Measurements from ENCODE around the gene CAPN11.
"Not testable (repeated sequence)": the region's sequence is repeated elsewhere in the genome, so short reads cannot be mapped to it uniquely, and the experiment has no call there.

CAPN11 gene

DNA sequence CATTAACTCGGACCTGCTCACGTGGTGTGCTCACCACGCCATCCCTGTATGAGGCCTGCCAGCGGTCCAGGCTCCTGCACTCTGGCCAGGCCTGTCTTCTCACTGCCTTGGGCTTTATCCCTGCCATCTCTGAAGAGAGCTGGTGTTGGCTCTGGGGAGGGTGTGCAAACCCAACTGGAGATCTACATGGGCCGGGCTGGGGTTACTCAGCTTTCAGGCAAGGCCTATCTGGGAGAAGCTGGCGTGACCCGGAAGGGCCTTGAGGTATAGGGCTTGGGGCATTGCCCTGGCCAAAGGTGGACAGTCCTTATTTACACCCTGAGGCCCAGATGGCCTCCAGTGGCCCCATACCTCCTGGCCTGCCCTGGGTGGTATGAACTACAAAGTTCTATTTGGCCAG is 69.8 kb downstream of the CAPN11 start:
- DNase-seq (ENCODE audit: low read depth in 2 of 2), result no peak

DNA sequence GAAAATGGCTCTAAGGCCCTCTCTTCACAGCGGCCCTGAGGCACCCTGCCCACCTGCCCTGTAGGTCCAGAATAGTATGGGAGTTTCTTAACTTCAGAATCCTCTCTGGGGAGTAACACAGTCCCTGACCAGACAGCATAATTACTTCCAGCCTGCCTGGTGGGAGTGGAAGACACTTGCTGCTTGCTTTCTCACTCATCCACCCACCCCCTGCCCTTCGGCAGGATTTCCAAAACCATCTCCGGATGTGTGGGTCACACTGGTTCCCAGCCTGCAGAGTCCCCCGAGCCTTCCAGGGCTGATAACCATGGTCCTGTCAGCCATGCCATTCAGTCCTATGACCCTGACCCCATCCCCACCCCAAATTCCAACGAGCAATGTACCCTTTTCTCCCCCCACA is 70.2 kb downstream of the CAPN11 start:
- no peak for DNase-seq (ENCODE audit: low read depth in 2 of 2)

GRCh38 chr6:44229376-44230033 is 70.9 kb downstream of the CAPN11 start:
- DNase-seq (ENCODE audit: low read depth in 2 of 2), result no peak

GRCh38 chr6:44230034-44230675 is 71.5 kb downstream of the CAPN11 start:
- DNase-seq (ENCODE audit: low read depth in 2 of 2), result no peak

DNA sequence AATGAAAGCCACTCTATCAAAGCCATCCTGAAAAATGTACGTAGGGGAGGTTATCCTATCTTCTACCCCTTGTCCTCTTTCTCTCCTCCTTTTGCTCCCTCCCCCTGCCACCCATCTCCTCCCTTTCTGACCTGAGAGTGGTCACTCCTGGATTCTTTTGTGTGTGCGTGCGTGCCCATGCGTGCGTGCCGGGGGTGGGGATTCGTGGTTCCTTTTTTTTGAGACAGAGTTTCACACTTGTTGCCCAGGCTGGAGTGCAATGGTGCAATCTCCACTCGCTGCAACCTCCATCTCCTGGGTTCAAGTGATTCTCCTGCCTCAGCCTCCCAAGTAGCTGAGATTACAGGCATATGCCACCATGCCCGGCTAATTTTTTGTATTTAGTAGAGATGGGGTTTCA is 72.8 kb downstream of the CAPN11 start:
- not testable (repeated sequence) for DNase-seq (ENCODE audit: low read depth in 2 of 2)

GRCh38 chr6:44232676-44233566 is 74.3 kb downstream of the CAPN11 start:
- no peak for DNase-seq (ENCODE audit: low read depth in 2 of 2)

- no peak for DNase-seq (ENCODE audit: low read depth in 2 of 2)
Measured at GRCh38 chr6:44233567-44234100, 75.0 kb downstream of the CAPN11 start.
